OCI-LY3 (cell line): ENCODE results near the gene CLEC3A.

Experiments
- CTCF ChIP-seq: fragments of 200-600, 300-600 bp; sonication (generic); IDR thresholded peaks from 2 replicates; pipeline ENCODE4 v1.5.1; 2014; ENCODE audit warnings: antibody characterized with exemption, low read length, low read depth
- EZH2phosphoT487 ChIP-seq: fragments of 200-600 bp; shearing (Covaris generic); IDR thresholded peaks from 2 replicates; pipeline ENCODE4 v1.6.1; 2018; ENCODE audit warnings: antibody characterized with exemption, mixed run types, low read depth

- TF ChIP-seq EZH2phosphoT487: no peak
- TF ChIP-seq CTCF: no peak
Observed at GRCh38 chr16:78057803-78058564, 35.6 kb downstream of the CLEC3A start.
